Stimulated activated CD4-positive, alpha-beta T cell treated with anti-CD3 and anti-CD28 coated beads, Interleukin-15, amount 100 ng/mL, for 24 hours (primary cell): Measurements from ENCODE around the gene CES5A.
"Not testable (repeated sequence)": the region's sequence is repeated elsewhere in the genome, so short reads cannot be mapped to it uniquely, and the experiment has no call there.

Source experiments
- DNase-seq: peaks from one replicate; pipeline ENCODE4 v3.0.0-alpha.2; 2020

CES5A gene

GRCh38 chr16:55875273-55875672, at the start of gene CES5A:
TSS of gene CES5A (minus strand) at chr16:55875373. CDS start at chr16:55875221, 152 bp downstream.
- no peak for DNase-seq

GRCh38 chr16:55922662-55923061, 47.5 kb upstream of the CES5A start:
- DNase-seq: no peak

- DNase-seq: no peak
Observed at GRCh38 chr16:55917373-55918160, 42.4 kb upstream of the CES5A start.

- no peak for DNase-seq
Observed at GRCh38 chr16:55915096-55915827, 40.1 kb upstream of the CES5A start.

- DNase-seq: no peak
Observed at GRCh38 chr16:55914383-55914782, 39.2 kb upstream of the CES5A start.

- no peak for DNase-seq
Observed at GRCh38 chr16:55913716-55914115, 38.5 kb upstream of the CES5A start.

- not testable (repeated sequence) for DNase-seq
Observed at GRCh38 chr16:55913121-55913520, 37.9 kb upstream of the CES5A start.

GRCh38 chr16:55912022-55912421, 36.8 kb upstream of the CES5A start:
- DNase-seq: no peak

- no peak for DNase-seq
Observed at GRCh38 chr16:55911616-55912015, 36.4 kb upstream of the CES5A start.

- DNase-seq: no peak
Observed at GRCh38 chr16:55909876-55910275, 34.7 kb upstream of the CES5A start.

- no peak for DNase-seq
Observed at GRCh38 chr16:55908641-55909040, 33.5 kb upstream of the CES5A start.

- DNase-seq: no peak
Observed at GRCh38 chr16:55907661-55908060, 32.5 kb upstream of the CES5A start.

- DNase-seq: no peak
Observed at GRCh38 chr16:55906123-55906522, 30.9 kb upstream of the CES5A start.

- DNase-seq: no peak
Observed at GRCh38 chr16:55905651-55906050, 30.5 kb upstream of the CES5A start.

- no peak for DNase-seq
Observed at GRCh38 chr16:55901566-55902217, 26.5 kb upstream of the CES5A start.

GRCh38 chr16:55900616-55901393, 25.6 kb upstream of the CES5A start:
- peak; percentile 11 for DNase-seq

GRCh38 chr16:55899857-55900256, 24.7 kb upstream of the CES5A start:
- no peak for DNase-seq

- DNase-seq: no peak
Observed at GRCh38 chr16:55898592-55898991, 23.4 kb upstream of the CES5A start.

- no peak for DNase-seq
Observed at GRCh38 chr16:55892821-55893220, 17.6 kb upstream of the CES5A start.

- no peak for DNase-seq
Observed at GRCh38 chr16:55889518-55889917, 14.3 kb upstream of the CES5A start.

GRCh38 chr16:55888546-55888945, 13.4 kb upstream of the CES5A start:
- no peak for DNase-seq

- DNase-seq: no peak
Observed at GRCh38 chr16:55876854-55877253, 1.7 kb upstream of the CES5A start.

GRCh38 chr16:55873122-55873521, 2.1 kb downstream of the CES5A start:
- DNase-seq: no peak
